Mammary epithelial cell (primary cell): ENCODE measurements around the gene RIOK2.

Experiments
- EZH2 ChIP-seq: IDR thresholded peaks from 2 replicates; pipeline ENCODE4 v1.6.1; 2012; ENCODE audit warnings: low read length, inconsistent platforms, borderline replicate concordance
- TF ChIP-seq, protein P1 (sequence below), 2 donors: IDR thresholded peaks in 1 of 2; conservative IDR thresholded peaks in 1 of 2; 2 replicates each; pipeline ENCODE4 v1.5.1; 2011 to 2012; ENCODE audit warnings: inconsistent platforms in 2 of 2, low read length in 2 of 2, mild to moderate bottlenecking in 2 of 2, control low read depth in 1 of 2, low read depth in 1 of 2; ENCODE audit not compliant: insufficient read depth in 1 of 2; ENCODE audit errors: extremely low read depth in 1 of 2

DNA sequence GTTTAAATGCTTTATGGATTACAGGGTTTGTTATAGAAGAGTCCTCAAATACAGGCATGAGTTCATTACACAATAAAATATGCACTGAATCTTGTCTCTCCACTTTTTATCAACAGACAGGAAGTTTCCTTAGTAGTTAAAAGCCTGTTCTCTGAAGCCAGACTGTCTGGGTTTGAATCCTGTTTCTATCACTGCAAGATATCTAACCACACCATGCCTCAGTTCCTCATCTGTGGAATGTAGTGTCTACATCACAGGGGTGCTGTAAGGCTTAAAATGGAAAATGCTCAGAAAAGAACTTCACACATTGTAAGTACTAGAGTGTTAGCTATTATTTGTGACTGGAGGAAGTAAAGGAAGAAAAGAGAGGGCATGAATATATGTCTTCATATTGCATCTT, 49.9 kb downstream of the RIOK2 start:
- TF ChIP-seq, protein P1, sequence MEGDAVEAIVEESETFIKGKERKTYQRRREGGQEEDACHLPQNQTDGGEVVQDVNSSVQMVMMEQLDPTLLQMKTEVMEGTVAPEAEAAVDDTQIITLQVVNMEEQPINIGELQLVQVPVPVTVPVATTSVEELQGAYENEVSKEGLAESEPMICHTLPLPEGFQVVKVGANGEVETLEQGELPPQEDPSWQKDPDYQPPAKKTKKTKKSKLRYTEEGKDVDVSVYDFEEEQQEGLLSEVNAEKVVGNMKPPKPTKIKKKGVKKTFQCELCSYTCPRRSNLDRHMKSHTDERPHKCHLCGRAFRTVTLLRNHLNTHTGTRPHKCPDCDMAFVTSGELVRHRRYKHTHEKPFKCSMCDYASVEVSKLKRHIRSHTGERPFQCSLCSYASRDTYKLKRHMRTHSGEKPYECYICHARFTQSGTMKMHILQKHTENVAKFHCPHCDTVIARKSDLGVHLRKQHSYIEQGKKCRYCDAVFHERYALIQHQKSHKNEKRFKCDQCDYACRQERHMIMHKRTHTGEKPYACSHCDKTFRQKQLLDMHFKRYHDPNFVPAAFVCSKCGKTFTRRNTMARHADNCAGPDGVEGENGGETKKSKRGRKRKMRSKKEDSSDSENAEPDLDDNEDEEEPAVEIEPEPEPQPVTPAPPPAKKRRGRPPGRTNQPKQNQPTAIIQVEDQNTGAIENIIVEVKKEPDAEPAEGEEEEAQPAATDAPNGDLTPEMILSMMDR (conservative IDR thresholded peaks at IDR 0.05 in 1 of 2, IDR thresholded peaks at IDR 0.05 in 1 of 2; ENCODE audit: extremely low read depth in 1 of 2, insufficient read depth in 1 of 2, low read depth in 1 of 2, low read length in 2 of 2) = no peak
- no peak for TF ChIP-seq EZH2
